Panc1 (cell line): Measurements from ENCODE around the gene RABGAP1L. TPM values are rescaled to one million over a fixed set of nuclear protein-coding genes. Genes with fewer than 3 reads are reported as not detected.
"Not testable (repeated sequence)": the region's sequence is repeated elsewhere in the genome, so short reads cannot be mapped to it uniquely, and the experiment has no call there.

ENCODE experiments used
- ATAC-seq: fragments of 200-7000 bp; cut with Tn5 transposase; 2 replicates; pipeline ENCODE4 v1.9.1; 2020; ENCODE audit warnings: mild to moderate bottlenecking, moderate library complexity
- BruUV-seq: library from RNA; stranded (reverse); fragments of 400-500 nt; replicated peaks from 2 replicates; lab custom pipeline; 2021; lab: Mats Ljungman, UMichigan
- CTCF ChIA-PET: fragments of 300-600 bp; sonication (Branson Sonifier 250); formaldehyde crosslinking; loops from one replicate; lab custom pipeline; 2022; ENCODE audit warnings: antibody characterized with exemption; lab: Charles Lee
- POLR2A ChIA-PET: fragments of 300-600 bp; sonication (Branson Sonifier 250); formaldehyde crosslinking; loops from one replicate; lab custom pipeline; 2022; ENCODE audit warnings: antibody characterized with exemption; lab: Charles Lee
- DNase-seq: peaks from one replicate; pipeline ENCODE4 v3.0.0-alpha.2; 2010; ENCODE audit warnings: low read depth, low spot score
- H3K27ac ChIP-seq: 2 replicates; pipeline ENCODE4 v1.5.1; 2011; ENCODE audit warnings: mild to moderate bottlenecking, low read length, inconsistent platforms
- H3K27me3 ChIP-seq: fragments of 200-500 bp; sonication (Bioruptor generic); 2 replicates; pipeline ENCODE4 v1.6.0; 2014; ENCODE audit warnings: low read length, inconsistent platforms; ENCODE audit not compliant: control insufficient read depth, insufficient read depth
- H3K36me3 ChIP-seq: fragments of 200-500 bp; sonication (Bioruptor generic); 2 replicates; pipeline ENCODE4 v1.5.1; 2014; ENCODE audit warnings: inconsistent platforms, mild to moderate bottlenecking, low read length, moderate library complexity; ENCODE audit not compliant: control insufficient read depth, insufficient read depth
- H3K4me1 ChIP-seq: 2 replicates; pipeline ENCODE4 v1.5.1; 2011; ENCODE audit warnings: inconsistent platforms, mild to moderate bottlenecking, low read length, moderate library complexity; ENCODE audit not compliant: control insufficient read depth, insufficient read depth
- H3K4me3 ChIP-seq, 2 experiments: 2 replicates each; pipeline ENCODE4 v1.5.1; 2011 to 2012; ENCODE audit warnings: low read depth in 2 of 2, low read length in 2 of 2, mild to moderate bottlenecking in 2 of 2, inconsistent platforms in 1 of 2, moderate library complexity in 1 of 2
- H3K9me3 ChIP-seq: fragments of 200-500 bp; sonication (Bioruptor generic); 2 replicates; pipeline ENCODE4 v1.5.1; 2014; ENCODE audit warnings: low read depth, mild to moderate bottlenecking, inconsistent platforms, low read length, moderate library complexity; ENCODE audit not compliant: control insufficient read depth, insufficient read depth
- CTCF ChIP-seq: fragments of 450-650 bp; IDR thresholded peaks from 2 replicates; pipeline ENCODE4 v1.5.1; 2017; ENCODE audit warnings: mild to moderate bottlenecking
- POLR2AphosphoS5 ChIP-seq: IDR thresholded peaks from 2 replicates; pipeline ENCODE4 v1.6.1; 2012; ENCODE audit warnings: mild to moderate bottlenecking, low read depth, low read length, moderate library complexity
- SIN3A ChIP-seq: IDR thresholded peaks from 2 replicates; pipeline ENCODE4 v1.6.1; 2012; ENCODE audit warnings: low read depth, mild to moderate bottlenecking, low read length, moderate library complexity, borderline replicate concordance; ENCODE audit not compliant: insufficient read depth
- TCF7L2 ChIP-seq: IDR thresholded peaks from 2 replicates; pipeline ENCODE4 v1.6.1; 2011; ENCODE audit warnings: mild to moderate bottlenecking, low read depth, low read length, inconsistent platforms
- in situ Hi-C: cut with HindIII; loops from 2 replicates; pipeline ENCODE4 v1.10.0; 2016; ENCODE audit warnings: low sequenced_read_pairs, low pct_unique_long_range_greater_than_20kb
- intact Hi-C: fragments of 100-400 bp; cut with micrococcal nuclease; formaldehyde crosslinking; loops from one replicate; pipeline ENCODE4 v1.10.0; 2022; ENCODE audit not compliant: unreplicated experiment
- total RNA-seq: library from RNA; stranded (reverse); gene quantifications from one replicate; pipeline ENCODE4 v1.2.1, GENCODE V29; 2021; ENCODE audit not compliant: unreplicated experiment
- TF ChIP-seq, protein P1 (sequence below), 2 experiments: IDR thresholded peaks; 2 replicates each; pipeline ENCODE4 v1.6.1; 2011 to 2012; ENCODE audit warnings: low read depth in 2 of 2, control low read depth in 1 of 2, low read length in 1 of 2, mild to moderate bottlenecking in 1 of 2, moderate library complexity in 1 of 2; ENCODE audit not compliant: insufficient read depth in 1 of 2

Gene RABGAP1L
- total RNA-seq, 1 experiment from 2014 or later, result 37.0 TPM

DNA sequence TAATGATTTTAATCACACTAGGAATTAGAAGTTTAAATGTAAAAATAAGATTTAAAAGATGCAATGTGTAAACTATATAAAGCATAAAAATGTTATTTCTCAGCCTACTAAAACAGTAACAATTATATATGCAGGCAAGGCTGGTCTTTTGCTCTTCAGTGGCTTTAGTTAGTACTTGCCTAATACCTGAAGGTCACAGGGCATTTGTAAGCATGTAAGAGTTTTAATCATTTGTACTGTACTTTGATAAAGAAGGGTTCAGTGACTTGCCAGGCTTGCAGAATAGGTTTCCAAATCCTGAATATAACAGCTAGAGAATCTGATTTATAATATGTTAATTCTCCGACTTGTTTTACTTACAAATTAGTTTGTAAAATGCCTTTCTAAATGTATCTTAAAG is 545.0 kb downstream of the RABGAP1L start:
- ChIA-PET POLR2A (no interaction called here), CTCF (no interaction called here)
- no peak overlapping the region for H3K27ac ChIP-seq
- intact Hi-C loops, result no loop called here
- in situ Hi-C loops, result no loop called here
- H3K36me3 ChIP-seq, result no peaks in the 10 kb centered on the region
- H3K4me1 ChIP-seq, result no peaks in the 10 kb centered on the region
- TF ChIP-seq SIN3A (no peak), POLR2AphosphoS5 (no peak), TCF7L2 (no peak), CTCF (no peak)
- TF ChIP-seq, protein P1, sequence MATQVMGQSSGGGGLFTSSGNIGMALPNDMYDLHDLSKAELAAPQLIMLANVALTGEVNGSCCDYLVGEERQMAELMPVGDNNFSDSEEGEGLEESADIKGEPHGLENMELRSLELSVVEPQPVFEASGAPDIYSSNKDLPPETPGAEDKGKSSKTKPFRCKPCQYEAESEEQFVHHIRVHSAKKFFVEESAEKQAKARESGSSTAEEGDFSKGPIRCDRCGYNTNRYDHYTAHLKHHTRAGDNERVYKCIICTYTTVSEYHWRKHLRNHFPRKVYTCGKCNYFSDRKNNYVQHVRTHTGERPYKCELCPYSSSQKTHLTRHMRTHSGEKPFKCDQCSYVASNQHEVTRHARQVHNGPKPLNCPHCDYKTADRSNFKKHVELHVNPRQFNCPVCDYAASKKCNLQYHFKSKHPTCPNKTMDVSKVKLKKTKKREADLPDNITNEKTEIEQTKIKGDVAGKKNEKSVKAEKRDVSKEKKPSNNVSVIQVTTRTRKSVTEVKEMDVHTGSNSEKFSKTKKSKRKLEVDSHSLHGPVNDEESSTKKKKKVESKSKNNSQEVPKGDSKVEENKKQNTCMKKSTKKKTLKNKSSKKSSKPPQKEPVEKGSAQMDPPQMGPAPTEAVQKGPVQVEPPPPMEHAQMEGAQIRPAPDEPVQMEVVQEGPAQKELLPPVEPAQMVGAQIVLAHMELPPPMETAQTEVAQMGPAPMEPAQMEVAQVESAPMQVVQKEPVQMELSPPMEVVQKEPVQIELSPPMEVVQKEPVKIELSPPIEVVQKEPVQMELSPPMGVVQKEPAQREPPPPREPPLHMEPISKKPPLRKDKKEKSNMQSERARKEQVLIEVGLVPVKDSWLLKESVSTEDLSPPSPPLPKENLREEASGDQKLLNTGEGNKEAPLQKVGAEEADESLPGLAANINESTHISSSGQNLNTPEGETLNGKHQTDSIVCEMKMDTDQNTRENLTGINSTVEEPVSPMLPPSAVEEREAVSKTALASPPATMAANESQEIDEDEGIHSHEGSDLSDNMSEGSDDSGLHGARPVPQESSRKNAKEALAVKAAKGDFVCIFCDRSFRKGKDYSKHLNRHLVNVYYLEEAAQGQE (IDR thresholded peaks at IDR 0.05; ENCODE audit: insufficient read depth in 1 of 2, low read depth in 2 of 2, low read length in 1 of 2), result no peak
- H3K9me3 ChIP-seq, result no peaks in the 10 kb centered on the region
- no TSS peak for BruUV-seq
- no peak overlapping the region for H3K4me3 ChIP-seq
- no peak for ATAC-seq
- H3K27me3 ChIP-seq, result no peaks in the 10 kb centered on the region
- DNase-seq, result no peak

DNA sequence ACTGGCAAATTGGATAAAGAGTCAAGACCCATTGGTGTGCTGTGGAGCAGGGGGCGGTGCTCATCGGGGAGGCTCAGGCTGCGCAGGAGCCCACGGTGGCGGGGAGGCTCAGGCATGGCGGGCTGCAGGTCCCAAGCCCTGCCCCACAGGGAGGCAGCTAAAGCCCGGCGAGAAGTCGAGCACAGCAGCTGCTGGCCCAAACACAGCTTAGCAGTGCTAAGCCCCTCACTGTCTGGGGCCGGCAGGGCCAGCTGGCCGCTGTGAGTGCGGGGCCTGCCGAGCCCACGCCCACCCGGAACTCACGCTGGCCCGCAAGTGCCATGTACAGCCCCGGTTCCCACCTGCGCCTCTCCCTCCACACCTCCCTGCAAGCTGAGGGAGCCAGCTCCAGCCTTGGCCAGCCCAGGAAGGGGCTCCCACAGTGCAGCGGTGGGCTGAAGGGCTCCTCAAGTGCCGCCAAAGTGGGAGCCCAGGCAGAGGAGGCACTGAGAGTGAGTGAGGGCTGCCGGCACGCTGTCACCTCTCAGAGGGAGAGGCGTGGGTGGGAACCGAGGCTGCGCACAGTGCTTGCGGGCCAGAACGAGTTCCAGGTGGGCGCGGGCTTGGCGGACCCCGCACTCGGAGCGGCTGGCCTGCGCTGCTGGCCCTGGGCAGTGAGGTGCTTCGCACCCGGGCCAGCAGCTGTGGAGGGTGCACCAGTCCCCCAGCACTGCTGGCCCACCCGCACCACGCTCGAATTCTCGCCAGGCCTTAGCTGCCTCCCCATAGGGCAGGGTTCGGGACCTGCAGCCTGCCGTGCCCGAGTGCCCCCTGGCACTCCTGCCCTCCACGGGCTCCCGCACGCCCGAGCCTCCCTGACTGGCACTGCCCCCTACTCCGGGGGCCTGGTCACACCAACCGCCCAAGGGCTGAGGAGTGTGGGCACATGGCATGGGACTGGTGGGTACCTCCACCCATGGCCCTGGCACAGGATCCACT is 551.8 kb downstream of the RABGAP1L start:
- no peaks in the 10 kb centered on the region for H3K9me3 ChIP-seq
- no peaks in the 10 kb centered on the region for H3K36me3 ChIP-seq
- intact Hi-C loops (no loop called here), in situ Hi-C loops (no loop called here)
- no peaks in the 10 kb centered on the region for H3K27me3 ChIP-seq
- ATAC-seq (no peak), DNase-seq (no peak)
- no peak overlapping the region for H3K27ac ChIP-seq
- ChIA-PET CTCF (interaction anchor here (0.6 kb wide), 1 partner anchor 448 kb away, joined by 3 read pairs; no protein-coding TSS in a partner anchor), POLR2A (no interaction called here)
- no TSS peak for BruUV-seq
- TF ChIP-seq SIN3A, result no peak
- TF ChIP-seq, protein P1 (IDR thresholded peaks at IDR 0.05; ENCODE audit: insufficient read depth in 1 of 2, low read depth in 2 of 2, low read length in 1 of 2), result no peak
- H3K4me3 ChIP-seq, result no peak overlapping the region
- no peaks in the 10 kb centered on the region for H3K4me1 ChIP-seq

DNA sequence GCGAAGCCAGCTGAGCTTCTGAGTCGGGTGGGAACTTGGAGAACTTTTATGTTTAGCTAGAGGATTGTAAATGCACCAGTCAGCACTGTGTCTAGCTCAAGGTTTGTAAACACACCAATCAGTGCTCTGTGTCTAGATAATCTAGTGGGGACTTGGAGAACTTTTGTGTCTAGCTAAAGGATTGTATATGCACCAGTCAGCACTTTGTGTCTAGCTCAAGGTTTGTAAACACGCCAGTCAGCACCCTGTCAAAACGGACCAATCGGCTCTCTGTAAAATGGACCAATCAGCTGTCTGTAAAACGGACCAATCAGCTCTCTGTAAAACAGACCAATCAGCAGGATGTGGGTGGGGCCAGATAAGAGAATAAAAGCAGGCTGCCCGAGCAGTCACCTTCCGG is 552.5 kb downstream of the RABGAP1L start:
- POLR2A ChIA-PET, H3K4me1 ChIP-seq, BruUV-seq, DNase-seq, in situ Hi-C loops, H3K9me3 ChIP-seq, H3K27me3 ChIP-seq, H3K27ac ChIP-seq, intact Hi-C loops, H3K36me3 ChIP-seq, H3K4me3 ChIP-seq, ATAC-seq: not testable (repeated sequence)
- CTCF ChIA-PET, result interaction anchor here (0.6 kb wide), 1 partner anchor 448 kb away, joined by 3 read pairs; no protein-coding TSS in a partner anchor
